ENCODE results near the gene HK3. TPM values are rescaled to one million over a fixed set of nuclear protein-coding genes. Genes with fewer than 3 reads are reported as not detected.

The HK3 gene
- total RNA-seq, 1 donor from 2014 or later: 61.2 TPM

- Histone ChIP-seq H3K4me3 (no peak overlapping the region), H3K9me3 (no peaks in the 10 kb centered on the region), H3K4me1 (peaks cover 44% of the 10 kb centered on the region), H3K27ac (no peak overlapping the region), H3K36me3 (peaks cover 38% of the 10 kb centered on the region), H3K27me3 (ENCODE audit: low read depth) (no peaks in the 10 kb centered on the region)
- TF ChIP-seq CTCF (IDR thresholded peaks at IDR 0.05): no peak
- DNase-seq: no peak
- intact Hi-C loops (cut with DNase I): no loop called here
- no peak for ATAC-seq
Measured at GRCh38 chr5:176900780-176901204, 1.6 kb upstream of the HK3 start.

- H3K4me3 ChIP-seq: no peak overlapping the region
- intact Hi-C loops (cut with DNase I): no loop called here
- H3K27ac ChIP-seq: peak overlapping the region; percentile 71
Measured at GRCh38 chr5:176899946-176900779, 1.0 kb upstream of the HK3 start.

DNA sequence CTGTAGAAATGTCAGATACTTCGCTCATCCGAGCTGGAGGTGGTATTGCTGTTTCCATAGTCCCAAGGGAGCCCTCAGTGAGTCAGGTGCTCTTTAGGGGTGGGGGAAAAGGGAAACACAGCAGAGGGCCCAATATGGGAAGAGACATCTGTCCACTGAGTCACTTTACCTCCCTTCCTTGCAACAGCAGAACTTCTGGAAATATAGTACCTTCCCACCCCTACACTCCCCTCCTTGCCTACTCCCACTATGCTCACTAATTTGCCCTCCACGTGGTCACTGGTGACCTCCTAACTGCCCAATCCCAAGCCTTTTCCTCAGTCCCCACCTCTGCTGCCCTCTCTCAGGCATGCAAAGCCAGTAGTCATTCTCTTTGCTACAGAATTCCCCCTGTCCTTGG is 1.9 kb downstream of the HK3 start:
- no peak for TF ChIP-seq CTCF (IDR thresholded peaks at IDR 0.05)
- intact Hi-C loops (cut with DNase I): no loop called here
- Histone ChIP-seq H3K36me3 (peaks cover 2% of the 10 kb centered on the region), H3K4me3 (peak overlapping the region; percentile 43), H3K27ac (no peak overlapping the region), H3K4me1 (peaks cover 47% of the 10 kb centered on the region), H3K27me3 (ENCODE audit: low read depth) (no peaks in the 10 kb centered on the region), H3K9me3 (no peaks in the 10 kb centered on the region)
- no peak for ATAC-seq
- DNase-seq: no peak

More at GRCh38 chr5:176899946-176900779, 1.0 kb upstream of the HK3 start:
- ATAC-seq (no peak), DNase-seq (no peak)
- no peaks in the 10 kb centered on the region for H3K27me3 ChIP-seq (ENCODE audit: low read depth)
- H3K4me1 ChIP-seq: peaks cover 50% of the 10 kb centered on the region
- peaks cover 31% of the 10 kb centered on the region for H3K36me3 ChIP-seq
- H3K9me3 ChIP-seq: no peaks in the 10 kb centered on the region
- no peak for TF ChIP-seq CTCF (IDR thresholded peaks at IDR 0.05)

DNA sequence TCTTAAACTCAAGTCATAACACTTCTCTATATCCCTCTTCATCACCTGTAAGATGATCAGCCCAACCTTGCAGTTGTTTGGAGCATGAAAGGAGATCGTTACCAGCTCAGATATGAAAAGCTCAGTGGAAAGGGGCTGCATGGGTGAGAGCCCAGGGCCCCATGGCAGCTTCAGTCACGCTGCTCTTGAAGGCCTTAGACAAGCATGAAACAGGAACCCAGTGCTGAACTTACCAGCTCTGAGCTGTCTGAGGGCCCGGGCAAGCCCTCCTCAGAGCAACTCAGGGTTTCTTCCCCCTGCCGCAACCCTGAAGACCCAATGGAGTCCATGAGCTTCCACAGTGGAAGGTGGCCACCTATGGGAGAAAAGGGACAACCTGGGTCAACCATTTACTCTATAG is 3.3 kb downstream of the HK3 start:
- no peaks in the 10 kb centered on the region for H3K36me3 ChIP-seq
- no peak for DNase-seq
- no peaks in the 10 kb centered on the region for H3K27me3 ChIP-seq (ENCODE audit: low read depth)
- H3K4me3 ChIP-seq: no peak overlapping the region
- peak overlapping the region; percentile 49 for H3K27ac ChIP-seq
- no peaks in the 10 kb centered on the region for H3K9me3 ChIP-seq
- no peak for TF ChIP-seq CTCF (IDR thresholded peaks at IDR 0.05)
- intact Hi-C loops (cut with DNase I): no loop called here
- peaks cover 39% of the 10 kb centered on the region for H3K4me1 ChIP-seq
- no peak for ATAC-seq

GRCh38 chr5:176894298-176894697 is 4.8 kb downstream of the HK3 start:
- no peak for ATAC-seq
- no peak for TF ChIP-seq CTCF (IDR thresholded peaks at IDR 0.05)
- Histone ChIP-seq H3K27me3 (ENCODE audit: low read depth) (no peaks in the 10 kb centered on the region), H3K4me1 (peaks cover 23% of the 10 kb centered on the region), H3K4me3 (no peak overlapping the region), H3K27ac (no peak overlapping the region), H3K9me3 (no peaks in the 10 kb centered on the region), H3K36me3 (no peaks in the 10 kb centered on the region)
- intact Hi-C loops (cut with DNase I): no loop called here
- DNase-seq: no peak
